GM19240 (cell line): Measurements from ENCODE around the gene FAM120B.

Experiments used
- DNase-seq: peaks from one replicate; pipeline ENCODE4 v3.0.0; 2011; ENCODE audit warnings: low spot score; ENCODE audit not compliant: insufficient read length

The FAM120B gene

GRCh38 chr6:170456334-170456733 is 149.8 kb downstream of the FAM120B start:
- DNase-seq = no peak
